ENCODE results near the gene PHYHD1. TPM values are rescaled to one million over a fixed set of nuclear protein-coding genes. Genes with fewer than 3 reads are reported as not detected.

The PHYHD1 gene
- total and polyA plus RNA-seq, 10 of the 15 experiments (the other 5 are each of a cell fraction or from before 2014, with no cell fraction given) = 0.09 to 0.17 TPM; not detected in 8

- TF ChIP-seq KAT2A (conservative IDR thresholded peaks at IDR 0.05; ENCODE audit: control insufficient read depth, low read depth, low read length) (no peak), SKIL (IDR thresholded peaks at IDR 0.05; ENCODE audit: low read depth, poor library complexity, severe bottlenecking) (no peak), ATF7 (IDR thresholded peaks at IDR 0.05; ENCODE audit: low read depth) (no peak), RELA (IDR thresholded peaks at IDR 0.05; ENCODE audit: borderline replicate concordance, partially characterized antibody) (no peak), NKRF (conservative IDR thresholded peaks at IDR 0.05) (no peak), PAX5 (IDR thresholded peaks at IDR 0.05; ENCODE audit: borderline replicate concordance, low read depth, low read length) (no peak), RUNX3 (IDR thresholded peaks at IDR 0.05; ENCODE audit: low read length) (no peak)
These were observed 28.4 kb upstream of the PHYHD1 start (continued) for GRCh38 chr9:128892221-128892921.

- no TSS peak for BruUV-seq (replicated peaks)
- ChIA-PET CTCF (interaction anchor here (0.7 kb wide), 1 partner anchor 35 kb away, joined by 3 read pairs; no protein-coding TSS in a partner anchor), POLR2A (no interaction called here), SMC1A (ENCODE audit: uncharacterized antibody, unreplicated experiment) (no interaction called here), RAD21 (ENCODE audit: unreplicated experiment) (no interaction called here)
- H3K36me3 ChIP-seq (ENCODE audit: control insufficient read depth in 2 of 2, insufficient read depth in 2 of 2, low read length in 1 of 2) = peaks cover 3 to 14% of the 10 kb centered on the region in 2 experiments; a peak in 3 of 4 replicates
- DNase-seq (ENCODE audit: low read depth, low spot score) (no peak), FAIRE-seq (no peak), ATAC-seq (no peak)
- in situ Hi-C loops (cut with MboI) (no loop called here), intact Hi-C loops (cut with micrococcal nuclease; ENCODE audit: unreplicated experiment) (no loop called here)
- H3K4me1 ChIP-seq (ENCODE audit: control insufficient read depth, insufficient read depth, low read length) = no peaks in the 10 kb centered on the region
- H3K9ac ChIP-seq (ENCODE audit: control insufficient read depth, insufficient read depth, low read length) = no peak overlapping the region
- H2AFZ ChIP-seq (ENCODE audit: control insufficient read depth, low read depth, low read length) = no peak overlapping the region
- H4K20me1 ChIP-seq (ENCODE audit: control insufficient read depth, insufficient read depth) = no peaks in the 10 kb centered on the region
- H3K4me2 ChIP-seq (ENCODE audit: control insufficient read depth, insufficient read depth) = no peak overlapping the region
- WGBS (ENCODE audit: insufficient coverage, insufficient replicate concordance, low lambda C conversion rate, missing lambda C conversion rate) = 96% methylated on average over 8 of the region's 8 CpGs
- TF ChIP-seq ETV6 (conservative IDR thresholded peaks at IDR 0.05 in 1 of 2, IDR thresholded peaks at IDR 0.05 in 1 of 2; ENCODE audit: borderline replicate concordance in 1 of 2, low read depth in 1 of 2) = no peak
- TF ChIP-seq MEF2A (IDR thresholded peaks at IDR 0.05; ENCODE audit: insufficient read depth, low read depth, low read length) = no peak
- no peaks in the 10 kb centered on the region for H3K27me3 ChIP-seq (replicated peaks in 1 of 2; ENCODE audit: control insufficient read depth in 2 of 2, insufficient read depth in 2 of 2, low read length in 1 of 2)
- H3K4me3 ChIP-seq = no peak overlapping the region
- no peaks in the 10 kb centered on the region for H3K9me3 ChIP-seq (replicated peaks; ENCODE audit: control insufficient read depth, insufficient read depth, low read length)
- H3K27ac ChIP-seq (ENCODE audit: control insufficient read depth, insufficient read depth) = no peak overlapping the region
- H3K79me2 ChIP-seq (ENCODE audit: control insufficient read depth, insufficient read depth, low read length) = no peaks in the 10 kb centered on the region
These were observed 27.4 kb upstream of the PHYHD1 start for GRCh38 chr9:128893354-128893753.
